Peyer's patch (tissue), 4 donors: ENCODE results near the gene CSF2RB. TPM values are rescaled to one million over a fixed set of nuclear protein-coding genes. Genes with fewer than 3 reads are reported as not detected.

Experiments
- DNase-seq, 3 donors: peaks; one replicate each; pipeline ENCODE4 v3.0.0-alpha.2; 2017 to 2019
- H3K27ac ChIP-seq, 4 donors: fragments of 200-600 bp; sonication (generic); one replicate each; pipeline ENCODE4 v1.5.1; 2016 to 2019
- H3K27me3 ChIP-seq, 2 donors: fragments of 200-600 bp; sonication (generic); one replicate each; pipeline ENCODE4 v1.5.1; 2019
- H3K36me3 ChIP-seq, 3 donors: fragments of 200-600 bp; sonication (generic); one replicate each; pipeline ENCODE4 v1.5.1; 2016 to 2019
- H3K4me1 ChIP-seq, 4 donors: fragments of 200-600 bp; sonication (generic); one replicate each; pipeline ENCODE4 v1.5.1; 2016 to 2019
- H3K4me3 ChIP-seq, 4 donors: fragments of 200-600 bp; sonication (generic); 1 replicate in 3 of 4; 2 replicates in 1 of 4; pipeline ENCODE4 v1.5.1; 2016 to 2019; ENCODE audit warnings: mild to moderate bottlenecking in 1 of 4
- H3K9me3 ChIP-seq, 4 donors: fragments of 200-600 bp; sonication (generic); one replicate each; pipeline ENCODE4 v1.5.1; 2016 to 2019; ENCODE audit warnings: mild to moderate bottlenecking in 1 of 4
- POLR2A ChIP-seq, 2 donors: fragments of 450-650 bp; IDR thresholded peaks; one replicate each; pipeline ENCODE4 v1.5.1; 2017; ENCODE audit warnings: antibody characterized with exemption in 2 of 2, mild to moderate bottlenecking in 2 of 2, moderate library complexity in 2 of 2
- total RNA-seq, 4 donors: library from RNA; depleted of rRNA; stranded (reverse); fragments of >200 nt; gene quantifications; one replicate each; pipeline ENCODE4 v1.1.0, GENCODE V29; 2016
- TF ChIP-seq, protein P1 (sequence below), 6 experiments: fragments of 450-650 bp in 4 of 6; fragments of 200-600 bp in 2 of 6; sonication (generic) in 1 of 6; IDR thresholded peaks; one replicate each; pipeline ENCODE4 v1.5.1; 2017 to 2019; ENCODE audit warnings: antibody characterized with exemption in 6 of 6, mild to moderate bottlenecking in 3 of 6, moderate library complexity in 1 of 6

CSF2RB gene
- total RNA-seq, 4 donors from 2014 or later: 0.88 to 24.8 (median 4.3) TPM

DNA sequence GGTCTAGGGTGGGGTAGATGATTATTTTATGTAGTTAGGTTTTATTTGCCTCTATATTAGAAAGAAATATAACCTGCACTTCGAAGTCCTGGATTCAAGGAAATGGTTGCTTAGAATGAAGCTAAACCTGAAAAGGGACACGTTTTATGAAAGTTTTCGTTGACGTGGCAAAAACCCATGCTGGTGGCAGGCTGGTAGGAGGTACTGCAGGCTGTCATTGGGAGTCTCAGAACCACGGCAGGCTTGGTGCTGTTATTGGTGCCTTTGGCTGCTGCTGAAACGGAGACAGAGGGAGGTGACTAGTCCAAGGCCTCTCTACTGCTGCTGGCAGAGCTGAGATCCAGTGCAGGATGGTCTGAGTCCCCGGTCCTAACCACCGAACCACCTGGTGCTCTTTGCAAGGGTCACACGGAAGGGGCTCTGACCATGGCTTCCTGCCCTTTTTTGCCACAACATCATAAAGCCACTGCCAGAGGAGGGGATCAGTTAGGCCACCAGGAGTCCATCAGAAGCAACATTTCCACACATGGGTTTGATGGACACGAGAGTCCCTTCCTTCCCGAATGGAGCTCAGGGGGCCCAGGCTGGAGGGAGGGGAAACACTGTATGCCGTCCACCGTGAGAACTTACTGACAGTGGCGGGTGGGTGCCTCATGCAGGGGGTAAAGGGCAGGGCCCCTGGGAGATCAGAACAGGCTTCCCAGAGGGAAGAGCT lies 13.4 kb downstream of the CSF2RB start:
- Histone ChIP-seq H3K4me3 (no peak overlapping the region), H3K36me3 (no peaks in the 10 kb centered on the region), H3K27me3 (no peaks in the 10 kb centered on the region)

GRCh38 chr22:36927671-36928070 lies 14.2 kb downstream of the CSF2RB start:
- DNase-seq: no peak
- TF ChIP-seq, protein P1, sequence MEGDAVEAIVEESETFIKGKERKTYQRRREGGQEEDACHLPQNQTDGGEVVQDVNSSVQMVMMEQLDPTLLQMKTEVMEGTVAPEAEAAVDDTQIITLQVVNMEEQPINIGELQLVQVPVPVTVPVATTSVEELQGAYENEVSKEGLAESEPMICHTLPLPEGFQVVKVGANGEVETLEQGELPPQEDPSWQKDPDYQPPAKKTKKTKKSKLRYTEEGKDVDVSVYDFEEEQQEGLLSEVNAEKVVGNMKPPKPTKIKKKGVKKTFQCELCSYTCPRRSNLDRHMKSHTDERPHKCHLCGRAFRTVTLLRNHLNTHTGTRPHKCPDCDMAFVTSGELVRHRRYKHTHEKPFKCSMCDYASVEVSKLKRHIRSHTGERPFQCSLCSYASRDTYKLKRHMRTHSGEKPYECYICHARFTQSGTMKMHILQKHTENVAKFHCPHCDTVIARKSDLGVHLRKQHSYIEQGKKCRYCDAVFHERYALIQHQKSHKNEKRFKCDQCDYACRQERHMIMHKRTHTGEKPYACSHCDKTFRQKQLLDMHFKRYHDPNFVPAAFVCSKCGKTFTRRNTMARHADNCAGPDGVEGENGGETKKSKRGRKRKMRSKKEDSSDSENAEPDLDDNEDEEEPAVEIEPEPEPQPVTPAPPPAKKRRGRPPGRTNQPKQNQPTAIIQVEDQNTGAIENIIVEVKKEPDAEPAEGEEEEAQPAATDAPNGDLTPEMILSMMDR (IDR thresholded peaks at IDR 0.05): no peak
- no peak for TF ChIP-seq POLR2A (IDR thresholded peaks at IDR 0.05)
- Histone ChIP-seq H3K4me1 (no peaks in the 10 kb centered on the region), H3K9me3 (no peaks in the 10 kb centered on the region), H3K27ac (no peak overlapping the region), H3K27me3 (no peaks in the 10 kb centered on the region), H3K4me3 (no peak overlapping the region), H3K36me3 (no peaks in the 10 kb centered on the region)

More for the DNA sequence above, 13.4 kb downstream of the CSF2RB start:
- no peak for TF ChIP-seq POLR2A (IDR thresholded peaks at IDR 0.05)
- TF ChIP-seq, protein P1 (IDR thresholded peaks at IDR 0.05): no peak
- H3K9me3 ChIP-seq: no peaks in the 10 kb centered on the region
- peaks cover 0 to 6% (median 0%) of the 10 kb centered on the region in 4 donors for H3K4me1 ChIP-seq
- no peak overlapping the region for H3K27ac ChIP-seq
- no peak for DNase-seq

DNA sequence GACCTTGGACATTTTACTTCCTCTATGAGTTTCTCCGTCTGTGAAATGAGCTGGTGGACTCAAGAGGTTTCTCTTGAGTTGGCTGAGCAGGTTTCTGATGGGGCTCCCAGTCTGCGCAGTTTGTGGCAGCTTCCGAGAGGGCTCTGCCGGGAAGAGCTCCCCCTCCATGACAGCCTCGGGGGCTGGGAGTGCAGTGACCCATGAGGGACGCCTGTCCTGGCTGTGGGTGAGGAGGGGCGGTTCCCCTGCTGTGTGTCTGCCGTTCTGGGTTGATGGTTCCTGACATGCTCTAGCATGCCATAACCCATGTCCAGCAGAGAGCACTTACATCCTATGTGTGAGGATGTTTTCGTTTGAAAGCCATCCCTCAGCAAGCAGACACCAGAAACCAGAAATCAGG lies 14.8 kb downstream of the CSF2RB start:
- Histone ChIP-seq H3K9me3 (no peaks in the 10 kb centered on the region), H3K4me1 (no peaks in the 10 kb centered on the region), H3K4me3 (no peak overlapping the region), H3K36me3 (no peaks in the 10 kb centered on the region), H3K27me3 (no peaks in the 10 kb centered on the region), H3K27ac (no peak overlapping the region)
- DNase-seq: no peak
- TF ChIP-seq, protein P1 (IDR thresholded peaks at IDR 0.05): no peak
- no peak for TF ChIP-seq POLR2A (IDR thresholded peaks at IDR 0.05)

GRCh38 chr22:36928786-36929535 lies 15.5 kb downstream of the CSF2RB start:
- H3K27ac ChIP-seq: no peak overlapping the region
- TF ChIP-seq, protein P1 (IDR thresholded peaks at IDR 0.05): no peak
- TF ChIP-seq POLR2A (IDR thresholded peaks at IDR 0.05): no peak
- H3K4me3 ChIP-seq: no peak overlapping the region
- no peaks in the 10 kb centered on the region for H3K27me3 ChIP-seq
- no peaks in the 10 kb centered on the region for H3K9me3 ChIP-seq
- H3K36me3 ChIP-seq: no peaks in the 10 kb centered on the region
- H3K4me1 ChIP-seq: no peaks in the 10 kb centered on the region
- DNase-seq: peak in 1 of 3 donors; percentile 8

GRCh38 chr22:36929621-36930020 lies 16.2 kb downstream of the CSF2RB start:
- no peak for DNase-seq
- no peak overlapping the region for H3K4me3 ChIP-seq
- no peaks in the 10 kb centered on the region for H3K4me1 ChIP-seq
- no peaks in the 10 kb centered on the region for H3K27me3 ChIP-seq
- no peaks in the 10 kb centered on the region for H3K36me3 ChIP-seq
- no peak overlapping the region for H3K27ac ChIP-seq
- no peak for TF ChIP-seq POLR2A (IDR thresholded peaks at IDR 0.05)
- TF ChIP-seq, protein P1 (IDR thresholded peaks at IDR 0.05): no peak
- H3K9me3 ChIP-seq: no peaks in the 10 kb centered on the region
